Measurements from ENCODE around the gene PAX5.

- TF ChIP-seq, protein P1, sequence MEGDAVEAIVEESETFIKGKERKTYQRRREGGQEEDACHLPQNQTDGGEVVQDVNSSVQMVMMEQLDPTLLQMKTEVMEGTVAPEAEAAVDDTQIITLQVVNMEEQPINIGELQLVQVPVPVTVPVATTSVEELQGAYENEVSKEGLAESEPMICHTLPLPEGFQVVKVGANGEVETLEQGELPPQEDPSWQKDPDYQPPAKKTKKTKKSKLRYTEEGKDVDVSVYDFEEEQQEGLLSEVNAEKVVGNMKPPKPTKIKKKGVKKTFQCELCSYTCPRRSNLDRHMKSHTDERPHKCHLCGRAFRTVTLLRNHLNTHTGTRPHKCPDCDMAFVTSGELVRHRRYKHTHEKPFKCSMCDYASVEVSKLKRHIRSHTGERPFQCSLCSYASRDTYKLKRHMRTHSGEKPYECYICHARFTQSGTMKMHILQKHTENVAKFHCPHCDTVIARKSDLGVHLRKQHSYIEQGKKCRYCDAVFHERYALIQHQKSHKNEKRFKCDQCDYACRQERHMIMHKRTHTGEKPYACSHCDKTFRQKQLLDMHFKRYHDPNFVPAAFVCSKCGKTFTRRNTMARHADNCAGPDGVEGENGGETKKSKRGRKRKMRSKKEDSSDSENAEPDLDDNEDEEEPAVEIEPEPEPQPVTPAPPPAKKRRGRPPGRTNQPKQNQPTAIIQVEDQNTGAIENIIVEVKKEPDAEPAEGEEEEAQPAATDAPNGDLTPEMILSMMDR (IDR thresholded peaks at IDR 0.05), result no peak
- TF ChIP-seq EZH2 (IDR thresholded peaks at IDR 0.05; ENCODE audit: borderline replicate concordance, insufficient read depth, low read depth, low read length, poor library complexity, severe bottlenecking), result no peak
Measured at GRCh38 chr9:36901528-36901927, 132.5 kb downstream of the PAX5 start.

All from B cell (primary cell).